Measurements from ENCODE around the gene KIF6.

The KIF6 gene

GRCh38 chr6:39440039-39440426 lies 285.2 kb downstream of the KIF6 start:
- DNase-seq, result no peak

GRCh38 chr6:39439342-39440038 lies 285.7 kb downstream of the KIF6 start:
- DNase-seq, result no peak

- no peak for DNase-seq
These were observed 291.6 kb downstream of the KIF6 start for GRCh38 chr6:39433630-39434029.

- DNase-seq, result no peak
These were observed 292.7 kb downstream of the KIF6 start for GRCh38 chr6:39432330-39433025.

GRCh38 chr6:39430871-39431523 lies 294.2 kb downstream of the KIF6 start:
- no peak for DNase-seq

- no peak for DNase-seq
These were observed 294.8 kb downstream of the KIF6 start for GRCh38 chr6:39430446-39430845.

GRCh38 chr6:39428816-39429215 lies 296.4 kb downstream of the KIF6 start:
- DNase-seq, result no peak

- DNase-seq, result no peak
These were observed 297.1 kb downstream of the KIF6 start for GRCh38 chr6:39428152-39428551.

- DNase-seq, result no peak
These were observed 299.1 kb downstream of the KIF6 start for GRCh38 chr6:39426073-39426456.

- DNase-seq, result no peak
These were observed 299.7 kb downstream of the KIF6 start for GRCh38 chr6:39425346-39426072.

- no peak for DNase-seq
These were observed 300.4 kb downstream of the KIF6 start for GRCh38 chr6:39424831-39425230.

GRCh38 chr6:39422238-39422637 lies 303.0 kb downstream of the KIF6 start:
- DNase-seq, result no peak

GRCh38 chr6:39421383-39422225 lies 303.6 kb downstream of the KIF6 start:
- DNase-seq, result no peak

- no peak for DNase-seq
These were observed 304.6 kb downstream of the KIF6 start for GRCh38 chr6:39420300-39421265.

GRCh38 chr6:39419607-39420006 lies 305.6 kb downstream of the KIF6 start:
- DNase-seq, result no peak

GRCh38 chr6:39417440-39417839 lies 307.8 kb downstream of the KIF6 start:
- DNase-seq, result no peak

GRCh38 chr6:39416728-39417127 lies 308.5 kb downstream of the KIF6 start:
- no peak for DNase-seq

- no peak for DNase-seq
These were observed 309.2 kb downstream of the KIF6 start for GRCh38 chr6:39416026-39416425.

- DNase-seq, result no peak
These were observed 309.7 kb downstream of the KIF6 start for GRCh38 chr6:39415482-39415881.

GRCh38 chr6:39411465-39411864 lies 313.7 kb downstream of the KIF6 start:
- DNase-seq, result no peak

- no peak for DNase-seq
These were observed 314.2 kb downstream of the KIF6 start for GRCh38 chr6:39411001-39411400.
